Lower leg skin (tissue), 4 donors: Measurements from ENCODE around the gene CAPN2. TPM values are rescaled to one million over a fixed set of nuclear protein-coding genes. Genes with fewer than 3 reads are reported as not detected.
"Not testable (repeated sequence)": the region's sequence is repeated elsewhere in the genome, so short reads cannot be mapped to it uniquely, and the experiment has no call there.

Experiments
- DNase-seq, 2 donors: peaks; one replicate each; pipeline ENCODE4 v3.0.0-alpha.2; 2019; ENCODE audit warnings: low spot score in 2 of 2
- H3K4me3 ChIP-seq: fragments of 200-600 bp; sonication (generic); 2 replicates; pipeline ENCODE4 v1.5.1; 2017; ENCODE audit warnings: mild to moderate bottlenecking, low read depth; ENCODE audit not compliant: poor library complexity, severe bottlenecking
- CTCF ChIP-seq, 3 donors: fragments of 450-650 bp; IDR thresholded peaks; one replicate each; pipeline ENCODE4 v1.5.1; 2016; ENCODE audit warnings: antibody characterized with exemption in 3 of 3, mild to moderate bottlenecking in 3 of 3, moderate library complexity in 2 of 3
- POLR2A ChIP-seq, 2 donors: fragments of 450-650 bp; IDR thresholded peaks; one replicate each; pipeline ENCODE4 v1.6.1; 2016 to 2017; ENCODE audit warnings: antibody characterized with exemption in 2 of 2, mild to moderate bottlenecking in 1 of 2, moderate library complexity in 1 of 2
- WGBS, 2 donors: methylation state at CpG; one replicate each; pipeline ENCODE4 v1.1.5; 2018; 5-methylcytosine and 5-hydroxymethylcytosine counted together
- intact Hi-C: fragments of 100-400 bp; cut with DNase I; formaldehyde crosslinking; loops from one replicate; pipeline ENCODE4 v1.15.0; 2023; ENCODE audit warnings: low total_unique reads
- total RNA-seq, 4 donors: library from RNA; depleted of rRNA; stranded (reverse); fragments of >200 nt; gene quantifications; one replicate each; pipeline ENCODE4 v1.1.0, GENCODE V29; 2016

The CAPN2 gene
- total RNA-seq, 4 donors from 2014 or later: 33.7 to 73.3 (median 47.2) TPM

- intact Hi-C loops: no loop called here
- 62 to 72% methylated on average over 14 of the region's 14 CpGs for WGBS, 2 donors
Measured at GRCh38 chr1:223738465-223739365, 26.4 kb downstream of the CAPN2 start.

GRCh38 chr1:223739366-223740037 is 27.2 kb downstream of the CAPN2 start:
- WGBS, 2 donors: 26% methylated on average over 7 of the region's 7 CpGs
- intact Hi-C loops: no loop called here
- no peak overlapping the region for H3K4me3 ChIP-seq
- TF ChIP-seq POLR2A (IDR thresholded peaks at IDR 0.05) (no peak), CTCF (IDR thresholded peaks at IDR 0.05) (no peak)
- DNase-seq: no peak

More at GRCh38 chr1:223738465-223739365, 26.4 kb downstream of the CAPN2 start:
- TF ChIP-seq CTCF (IDR thresholded peaks at IDR 0.05) (no peak), POLR2A (IDR thresholded peaks at IDR 0.05) (no peak)
- no peak for DNase-seq
- H3K4me3 ChIP-seq: no peak overlapping the region

- intact Hi-C loops, DNase-seq, H3K4me3 ChIP-seq: not testable (repeated sequence)
- 72 to 77% methylated on average over 10 of the region's 10 CpGs for WGBS, 2 donors
Measured at GRCh38 chr1:223740038-223740736, 27.8 kb downstream of the CAPN2 start.

- intact Hi-C loops: no loop called here
- no peak for TF ChIP-seq CTCF (IDR thresholded peaks at IDR 0.05)
- TF ChIP-seq POLR2A (IDR thresholded peaks at IDR 0.05): no peak
- DNase-seq: no peak
- H3K4me3 ChIP-seq: no peak overlapping the region
- WGBS, 2 donors: 86 to 94% methylated on average over 6 of the region's 6 CpGs
Measured at GRCh38 chr1:223741861-223742260, 29.5 kb downstream of the CAPN2 start.

- DNase-seq: no peak
- no peak for TF ChIP-seq POLR2A (IDR thresholded peaks at IDR 0.05)
- no peak for TF ChIP-seq CTCF (IDR thresholded peaks at IDR 0.05)
- no peak overlapping the region for H3K4me3 ChIP-seq
- intact Hi-C loops: no loop called here
- WGBS, 2 donors: 66 to 81% methylated on average over 9 of the region's 9 CpGs
Measured at GRCh38 chr1:223742856-223743517, 30.6 kb downstream of the CAPN2 start.
